Parathyroid adenoma (tissue), 2 donors: ENCODE results near the gene MAPK8IP1.

Experiments
- H2AFZ ChIP-seq: fragments of 300-600 bp; sonication (generic); one replicate; pipeline ENCODE4 v1.7.0; 2017; ENCODE audit warnings: antibody characterized with exemption, mild to moderate bottlenecking
- H3K27ac ChIP-seq: fragments of 300-600 bp; sonication (generic); one replicate; pipeline ENCODE4 v1.7.0; 2017
- H3K27me3 ChIP-seq: fragments of 300-600 bp; sonication (generic); one replicate; pipeline ENCODE4 v1.7.0; 2017; ENCODE audit warnings: low read length; ENCODE audit not compliant: control insufficient read depth, insufficient read depth
- H3K36me3 ChIP-seq: fragments of 300-600 bp; sonication (generic); one replicate; pipeline ENCODE4 v1.7.0; 2017; ENCODE audit warnings: low read length; ENCODE audit not compliant: control insufficient read depth, insufficient read depth
- H3K4me1 ChIP-seq: fragments of 300-600 bp; sonication (generic); one replicate; pipeline ENCODE4 v1.7.0; 2017; ENCODE audit warnings: control low read depth
- H3K4me2 ChIP-seq: fragments of 300-600 bp; sonication (generic); one replicate; pipeline ENCODE4 v1.7.0; 2017; ENCODE audit warnings: low read length
- H3K4me3 ChIP-seq: fragments of 300-600 bp; sonication (generic); one replicate; pipeline ENCODE4 v1.7.0; 2017; ENCODE audit warnings: low read depth, low read length
- H3K79me2 ChIP-seq: fragments of 300-600 bp; sonication (generic); one replicate; pipeline ENCODE4 v1.7.0; 2017; ENCODE audit warnings: control low read depth
- H3K9ac ChIP-seq: fragments of 300-600 bp; sonication (generic); one replicate; pipeline ENCODE4 v1.7.0; 2017; ENCODE audit warnings: mild to moderate bottlenecking
- H3K9me3 ChIP-seq: fragments of 300-600 bp; sonication (generic); one replicate; pipeline ENCODE4 v1.7.0; 2017; ENCODE audit warnings: low read length; ENCODE audit not compliant: control insufficient read depth
- CTCF ChIP-seq: fragments of 300-600 bp; sonication (generic); IDR thresholded peaks from one replicate; pipeline ENCODE4 v1.7.0; 2017; ENCODE audit warnings: antibody characterized with exemption, mild to moderate bottlenecking
- donor health status: primary hyperparathyroidism.

Gene MAPK8IP1

GRCh38 chr11:45934580-45935318 is 49.3 kb downstream of the MAPK8IP1 start:
- no peak overlapping the region for H3K4me2 ChIP-seq
- no peaks in the 10 kb centered on the region for H3K27me3 ChIP-seq
- H3K79me2 ChIP-seq = no peaks in the 10 kb centered on the region
- H3K9ac ChIP-seq = no peak overlapping the region
- no peak overlapping the region for H3K4me3 ChIP-seq
- H3K36me3 ChIP-seq = no peaks in the 10 kb centered on the region
- peaks cover 6% of the 10 kb centered on the region for H3K4me1 ChIP-seq
- TF ChIP-seq CTCF = no peak
- H3K9me3 ChIP-seq = no peaks in the 10 kb centered on the region
- peak overlapping the region; percentile 53 for H3K27ac ChIP-seq
- no peak overlapping the region for H2AFZ ChIP-seq

- H3K9me3 ChIP-seq = no peaks in the 10 kb centered on the region
- no peak overlapping the region for H2AFZ ChIP-seq
- H3K27ac ChIP-seq = peak overlapping the region; percentile 53
- H3K27me3 ChIP-seq = no peaks in the 10 kb centered on the region
- no peaks in the 10 kb centered on the region for H3K79me2 ChIP-seq
- H3K4me3 ChIP-seq = no peak overlapping the region
- no peak overlapping the region for H3K4me2 ChIP-seq
- H3K36me3 ChIP-seq = no peaks in the 10 kb centered on the region
- no peak overlapping the region for H3K9ac ChIP-seq
- no peak for TF ChIP-seq CTCF
- peaks cover 6% of the 10 kb centered on the region for H3K4me1 ChIP-seq
These were observed 50.1 kb downstream of the MAPK8IP1 start for GRCh38 chr11:45935349-45936064.

- Histone ChIP-seq H3K4me3 (no peak overlapping the region), H3K36me3 (no peaks in the 10 kb centered on the region), H2AFZ (no peak overlapping the region), H3K4me1 (peaks cover 6% of the 10 kb centered on the region), H3K9me3 (no peaks in the 10 kb centered on the region), H3K4me2 (no peak overlapping the region), H3K9ac (no peak overlapping the region), H3K27ac (no peak overlapping the region), H3K79me2 (no peaks in the 10 kb centered on the region), H3K27me3 (no peaks in the 10 kb centered on the region)
- TF ChIP-seq CTCF = no peak
These were observed 51.1 kb downstream of the MAPK8IP1 start for GRCh38 chr11:45936511-45937054.

- H3K9ac ChIP-seq = no peak overlapping the region
- H3K4me1 ChIP-seq = peaks cover 6% of the 10 kb centered on the region
- no peak overlapping the region for H2AFZ ChIP-seq
- H3K27ac ChIP-seq = no peak overlapping the region
- no peaks in the 10 kb centered on the region for H3K36me3 ChIP-seq
- no peak overlapping the region for H3K4me2 ChIP-seq
- H3K4me3 ChIP-seq = no peak overlapping the region
- H3K9me3 ChIP-seq = no peaks in the 10 kb centered on the region
- H3K27me3 ChIP-seq = no peaks in the 10 kb centered on the region
- no peak for TF ChIP-seq CTCF
- H3K79me2 ChIP-seq = no peaks in the 10 kb centered on the region
These were observed 52.5 kb downstream of the MAPK8IP1 start for GRCh38 chr11:45937916-45938315.
